ENCODE results near the gene ADAMTS16.

DNA sequence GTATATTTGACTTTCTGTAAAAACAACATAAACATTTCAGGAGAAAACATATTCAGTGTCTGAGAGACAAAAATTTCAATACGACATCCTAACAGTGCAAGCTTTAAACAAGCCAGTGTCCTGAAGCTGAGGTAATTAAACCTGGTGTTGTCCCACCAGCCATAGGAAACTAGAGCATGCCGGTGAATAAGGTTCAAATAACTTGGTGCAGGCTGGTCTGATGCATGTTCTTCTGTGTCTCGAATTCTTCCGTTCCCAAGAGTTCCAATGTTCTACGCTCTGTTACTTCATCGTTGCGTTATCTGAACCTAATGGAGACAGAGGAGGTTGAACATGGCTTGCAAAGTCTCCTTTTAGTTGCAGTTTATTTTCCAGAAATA lies 48.9 kb downstream of the ADAMTS16 start:
- TF ChIP-seq, protein P1, sequence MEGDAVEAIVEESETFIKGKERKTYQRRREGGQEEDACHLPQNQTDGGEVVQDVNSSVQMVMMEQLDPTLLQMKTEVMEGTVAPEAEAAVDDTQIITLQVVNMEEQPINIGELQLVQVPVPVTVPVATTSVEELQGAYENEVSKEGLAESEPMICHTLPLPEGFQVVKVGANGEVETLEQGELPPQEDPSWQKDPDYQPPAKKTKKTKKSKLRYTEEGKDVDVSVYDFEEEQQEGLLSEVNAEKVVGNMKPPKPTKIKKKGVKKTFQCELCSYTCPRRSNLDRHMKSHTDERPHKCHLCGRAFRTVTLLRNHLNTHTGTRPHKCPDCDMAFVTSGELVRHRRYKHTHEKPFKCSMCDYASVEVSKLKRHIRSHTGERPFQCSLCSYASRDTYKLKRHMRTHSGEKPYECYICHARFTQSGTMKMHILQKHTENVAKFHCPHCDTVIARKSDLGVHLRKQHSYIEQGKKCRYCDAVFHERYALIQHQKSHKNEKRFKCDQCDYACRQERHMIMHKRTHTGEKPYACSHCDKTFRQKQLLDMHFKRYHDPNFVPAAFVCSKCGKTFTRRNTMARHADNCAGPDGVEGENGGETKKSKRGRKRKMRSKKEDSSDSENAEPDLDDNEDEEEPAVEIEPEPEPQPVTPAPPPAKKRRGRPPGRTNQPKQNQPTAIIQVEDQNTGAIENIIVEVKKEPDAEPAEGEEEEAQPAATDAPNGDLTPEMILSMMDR (IDR thresholded peaks at IDR 0.05) = no peak
- TF ChIP-seq POLR2A (IDR thresholded peaks at IDR 0.05) = no peak
